ENCODE measurements around the gene RBP2. TPM values are rescaled to one million over a fixed set of nuclear protein-coding genes. Genes with fewer than 3 reads are reported as not detected.

Gene RBP2
- total RNA-seq, 1 donor from 2014 or later, result 3.1 TPM

- Histone ChIP-seq H3K4me3 (no peak overlapping the region), H3K27ac (no peak overlapping the region), H3K27me3 (ENCODE audit: low read depth) (no peaks in the 10 kb centered on the region), H3K9me3 (no peaks in the 10 kb centered on the region), H3K36me3 (no peaks in the 10 kb centered on the region), H3K4me1 (no peaks in the 10 kb centered on the region)
- no peak for ATAC-seq
- TF ChIP-seq CTCF (IDR thresholded peaks at IDR 0.05), result no peak
- no peak for DNase-seq
- intact Hi-C loops (cut with DNase I), result no loop called here
Measured at GRCh38 chr3:139460076-139460475, 16.2 kb downstream of the RBP2 start.

- DNase-seq (no peak), ATAC-seq (no peak)
- Histone ChIP-seq H3K27me3 (ENCODE audit: low read depth) (no peaks in the 10 kb centered on the region), H3K9me3 (no peaks in the 10 kb centered on the region), H3K27ac (no peak overlapping the region), H3K36me3 (no peaks in the 10 kb centered on the region), H3K4me3 (no peak overlapping the region), H3K4me1 (no peaks in the 10 kb centered on the region)
- TF ChIP-seq CTCF (IDR thresholded peaks at IDR 0.05), result no peak
- intact Hi-C loops (cut with DNase I), result no loop called here
Measured at GRCh38 chr3:139458348-139458747, 18.0 kb downstream of the RBP2 start.

DNA sequence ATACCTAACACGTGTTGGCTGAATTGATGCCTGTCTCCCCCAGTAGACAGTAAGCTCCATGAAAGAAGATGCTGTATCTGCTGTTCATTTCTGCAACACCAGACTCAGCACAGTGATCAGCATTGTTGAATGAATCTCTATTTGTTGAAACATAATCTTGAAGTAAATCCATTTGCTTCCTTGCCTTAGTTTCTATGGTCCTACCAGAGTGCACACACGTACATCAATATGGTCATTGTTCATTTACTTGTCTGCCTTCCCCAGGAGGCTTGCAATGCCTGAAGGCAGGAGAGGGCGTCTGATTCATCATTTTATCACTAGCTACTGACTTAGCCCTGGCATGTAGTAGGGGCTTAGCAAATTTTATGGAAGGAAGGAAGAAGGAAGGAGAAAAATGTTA lies 19.2 kb downstream of the RBP2 start:
- H3K4me1 ChIP-seq, result no peaks in the 10 kb centered on the region
- H3K27ac ChIP-seq, result no peak overlapping the region
- no peaks in the 10 kb centered on the region for H3K36me3 ChIP-seq
- intact Hi-C loops (cut with DNase I), result no loop called here
- no peak overlapping the region for H3K4me3 ChIP-seq
- H3K9me3 ChIP-seq, result no peaks in the 10 kb centered on the region
- H3K27me3 ChIP-seq (ENCODE audit: low read depth), result no peaks in the 10 kb centered on the region
- DNase-seq (no peak), ATAC-seq (no peak)
- no peak for TF ChIP-seq CTCF (IDR thresholded peaks at IDR 0.05)

GRCh38 chr3:139456386-139456785 lies 19.9 kb downstream of the RBP2 start:
- Histone ChIP-seq H3K4me1 (no peaks in the 10 kb centered on the region), H3K27ac (no peak overlapping the region), H3K9me3 (no peaks in the 10 kb centered on the region), H3K4me3 (no peak overlapping the region), H3K36me3 (no peaks in the 10 kb centered on the region), H3K27me3 (ENCODE audit: low read depth) (no peaks in the 10 kb centered on the region)
- no peak for TF ChIP-seq CTCF (IDR thresholded peaks at IDR 0.05)
- DNase-seq (no peak), ATAC-seq (no peak)
- intact Hi-C loops (cut with DNase I), result no loop called here

GRCh38 chr3:139455855-139456254 lies 20.5 kb downstream of the RBP2 start:
- TF ChIP-seq CTCF (IDR thresholded peaks at IDR 0.05), result no peak
- no peak for DNase-seq
- Histone ChIP-seq H3K4me3 (no peak overlapping the region), H3K36me3 (no peaks in the 10 kb centered on the region), H3K9me3 (no peaks in the 10 kb centered on the region), H3K4me1 (no peaks in the 10 kb centered on the region), H3K27ac (no peak overlapping the region), H3K27me3 (ENCODE audit: low read depth) (no peaks in the 10 kb centered on the region)
- peak in 1 of 2 donors; percentile 35 for ATAC-seq
- intact Hi-C loops (cut with DNase I), result no loop called here

DNA sequence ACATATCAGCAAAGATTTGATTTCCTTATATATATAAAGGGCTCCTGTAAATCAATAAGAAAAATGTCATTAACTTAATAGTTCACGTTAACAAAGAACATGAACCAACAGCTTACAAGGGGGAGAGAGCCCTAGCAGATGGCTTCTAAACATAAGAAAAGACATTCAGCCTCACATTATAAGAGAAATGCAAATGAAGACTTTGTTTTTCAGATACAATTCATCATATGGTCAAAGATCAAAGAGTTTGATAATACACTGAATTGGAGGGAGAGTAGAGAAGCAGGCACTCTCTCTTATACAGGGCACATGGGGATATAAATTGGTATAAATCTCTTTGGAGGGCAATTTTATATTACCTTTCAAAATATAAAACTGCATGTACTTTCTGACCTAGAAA lies 21.1 kb downstream of the RBP2 start:
- Histone ChIP-seq H3K27ac (no peak overlapping the region), H3K4me1 (no peaks in the 10 kb centered on the region), H3K27me3 (ENCODE audit: low read depth) (no peaks in the 10 kb centered on the region), H3K36me3 (no peaks in the 10 kb centered on the region), H3K9me3 (no peaks in the 10 kb centered on the region), H3K4me3 (no peak overlapping the region)
- intact Hi-C loops (cut with DNase I), result no loop called here
- DNase-seq, result no peak
- no peak for TF ChIP-seq CTCF (IDR thresholded peaks at IDR 0.05)
- no peak for ATAC-seq
